DOHH2 (cell line): ENCODE measurements around the gene C1orf105.

Source experiments
- H3F3A ChIP-seq: fragments of 200-600 bp; sonication (generic), shearing (Covaris generic); 2 replicates; pipeline ENCODE4 v1.6.0; 2016; ENCODE audit warnings: antibody characterized with exemption, mild to moderate bottlenecking; ENCODE audit not compliant: control insufficient read depth, insufficient read depth
- H3K27ac ChIP-seq: fragments of 200-600 bp; sonication (generic); 2 replicates; pipeline ENCODE4 v1.5.1; 2014; ENCODE audit warnings: low read depth, mild to moderate bottlenecking, low read length, moderate library complexity
- H3K27me3 ChIP-seq: fragments of 200-600 bp; sonication (generic); 2 replicates; pipeline ENCODE4 v1.6.1; 2014; ENCODE audit warnings: mild to moderate bottlenecking, low read length, mixed read lengths; ENCODE audit not compliant: control insufficient read depth
- H3K36me3 ChIP-seq: fragments of 200-600 bp; sonication (generic); 2 replicates; pipeline ENCODE4 v1.6.1; 2014; ENCODE audit warnings: mild to moderate bottlenecking, low read length, moderate library complexity, mixed read lengths; ENCODE audit not compliant: control insufficient read depth
- H3K4me1 ChIP-seq: fragments of 200-600 bp; sonication (generic); 2 replicates; pipeline ENCODE4 v1.6.1; 2014; ENCODE audit warnings: mild to moderate bottlenecking, low read length, mixed read lengths; ENCODE audit not compliant: control insufficient read depth
- H3K4me2 ChIP-seq: fragments of 200-600 bp; sonication (generic); 2 replicates; pipeline ENCODE4 v1.6.0; 2014; ENCODE audit warnings: mild to moderate bottlenecking, low read length, moderate library complexity
- H3K4me3 ChIP-seq: fragments of 200-600 bp; sonication (generic); 2 replicates; pipeline ENCODE4 v1.5.1; 2014; ENCODE audit warnings: mild to moderate bottlenecking, low read length, mixed read lengths
- H3K79me2 ChIP-seq: fragments of 200-600 bp; sonication (generic); 2 replicates; pipeline ENCODE4 v1.6.1; 2014; ENCODE audit warnings: mild to moderate bottlenecking, low read length, mixed read lengths; ENCODE audit not compliant: control insufficient read depth
- H3K9me2 ChIP-seq: fragments of 200-600 bp; sonication (generic); replicated peaks from 2 replicates; pipeline ENCODE4 v1.6.1; 2014; ENCODE audit warnings: mild to moderate bottlenecking, low read length, mixed read lengths; ENCODE audit not compliant: control insufficient read depth
- H3K9me3 ChIP-seq: fragments of 200-600 bp; sonication (generic); 2 replicates; pipeline ENCODE4 v1.6.1; 2014; ENCODE audit warnings: antibody characterized with exemption, low read length, mixed read lengths; ENCODE audit not compliant: control insufficient read depth, insufficient read depth
- H4K20me1 ChIP-seq: fragments of 200-600 bp; sonication (generic); 2 replicates; pipeline ENCODE4 v1.6.0; 2014; ENCODE audit warnings: low read depth, mild to moderate bottlenecking, antibody characterized with exemption, low read length, moderate library complexity; ENCODE audit not compliant: control insufficient read depth, insufficient read depth
- EZH2phosphoT487 ChIP-seq: fragments of 200-600 bp; sonication (generic); IDR thresholded peaks from 2 replicates; pipeline ENCODE4 v1.6.1; 2017; ENCODE audit warnings: borderline replicate concordance, mild to moderate bottlenecking, antibody characterized with exemption, low read length, moderate library complexity, mixed read lengths
- TF ChIP-seq, protein P1 (sequence below): fragments of 200-600 bp; sonication (generic); IDR thresholded peaks from one replicate; pipeline ENCODE4 v1.5.1; 2014; ENCODE audit warnings: antibody characterized with exemption, mild to moderate bottlenecking, low read depth, low read length; ENCODE audit not compliant: poor library complexity, severe bottlenecking

C1orf105 gene

DNA sequence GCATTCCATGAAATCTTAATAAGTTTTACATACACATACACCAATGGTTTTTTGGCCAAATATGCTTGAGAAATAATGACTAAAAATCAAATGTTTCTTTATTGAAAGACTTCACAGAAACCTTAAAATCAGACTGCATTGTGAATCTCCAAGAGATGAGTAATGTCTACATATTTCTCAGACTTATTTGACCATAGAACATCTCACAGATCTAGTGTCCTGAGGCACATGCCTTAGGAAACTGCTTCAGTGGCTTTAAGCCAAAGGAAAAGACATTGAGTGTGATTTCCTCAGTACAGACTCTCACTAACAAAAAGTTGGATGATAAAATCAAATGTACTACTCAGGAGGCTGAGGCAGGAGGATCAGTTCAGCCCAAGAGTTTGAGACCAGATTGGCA is 6.2 kb upstream of the C1orf105 start:
- no peaks in the 10 kb centered on the region; the same call in 1 of the 2 replicates for H3K27me3 ChIP-seq
- no peaks in the 10 kb centered on the region for H4K20me1 ChIP-seq
- no peak overlapping the region for H3K4me2 ChIP-seq
- no peaks in the 10 kb centered on the region for H3K9me3 ChIP-seq
- no peaks in the 10 kb centered on the region for H3K9me2 ChIP-seq
- H3K4me3 ChIP-seq, result no peak overlapping the region
- TF ChIP-seq, protein P1, sequence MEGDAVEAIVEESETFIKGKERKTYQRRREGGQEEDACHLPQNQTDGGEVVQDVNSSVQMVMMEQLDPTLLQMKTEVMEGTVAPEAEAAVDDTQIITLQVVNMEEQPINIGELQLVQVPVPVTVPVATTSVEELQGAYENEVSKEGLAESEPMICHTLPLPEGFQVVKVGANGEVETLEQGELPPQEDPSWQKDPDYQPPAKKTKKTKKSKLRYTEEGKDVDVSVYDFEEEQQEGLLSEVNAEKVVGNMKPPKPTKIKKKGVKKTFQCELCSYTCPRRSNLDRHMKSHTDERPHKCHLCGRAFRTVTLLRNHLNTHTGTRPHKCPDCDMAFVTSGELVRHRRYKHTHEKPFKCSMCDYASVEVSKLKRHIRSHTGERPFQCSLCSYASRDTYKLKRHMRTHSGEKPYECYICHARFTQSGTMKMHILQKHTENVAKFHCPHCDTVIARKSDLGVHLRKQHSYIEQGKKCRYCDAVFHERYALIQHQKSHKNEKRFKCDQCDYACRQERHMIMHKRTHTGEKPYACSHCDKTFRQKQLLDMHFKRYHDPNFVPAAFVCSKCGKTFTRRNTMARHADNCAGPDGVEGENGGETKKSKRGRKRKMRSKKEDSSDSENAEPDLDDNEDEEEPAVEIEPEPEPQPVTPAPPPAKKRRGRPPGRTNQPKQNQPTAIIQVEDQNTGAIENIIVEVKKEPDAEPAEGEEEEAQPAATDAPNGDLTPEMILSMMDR, result no peak
- no peak for TF ChIP-seq EZH2phosphoT487
- H3K36me3 ChIP-seq, result no peaks in the 10 kb centered on the region
- H3K79me2 ChIP-seq, result no peaks in the 10 kb centered on the region
- no peaks in the 10 kb centered on the region for H3K4me1 ChIP-seq
- H3K27ac ChIP-seq, result no peak overlapping the region
- H3F3A ChIP-seq, result no peaks in the 10 kb centered on the region

GRCh38 chr1:172416496-172417035 is 3.9 kb upstream of the C1orf105 start:
- no peaks in the 10 kb centered on the region for H3K36me3 ChIP-seq
- no peaks in the 10 kb centered on the region for H3F3A ChIP-seq
- no peak overlapping the region for H3K27ac ChIP-seq
- no peaks in the 10 kb centered on the region for H3K4me1 ChIP-seq
- H3K9me3 ChIP-seq, result no peaks in the 10 kb centered on the region
- H3K9me2 ChIP-seq, result no peaks in the 10 kb centered on the region
- no peaks in the 10 kb centered on the region for H4K20me1 ChIP-seq
- H3K4me2 ChIP-seq, result no peak overlapping the region
- no peak overlapping the region for H3K4me3 ChIP-seq
- no peak for TF ChIP-seq EZH2phosphoT487
- TF ChIP-seq, protein P1, result no peak
- no peaks in the 10 kb centered on the region; the same call in 1 of the 2 replicates for H3K27me3 ChIP-seq
- no peaks in the 10 kb centered on the region for H3K79me2 ChIP-seq

- Histone ChIP-seq H3K27ac (no peak overlapping the region), H3K27me3 (no peaks in the 10 kb centered on the region; the same call in 1 of the 2 replicates), H3K36me3 (no peaks in the 10 kb centered on the region), H3K4me1 (no peaks in the 10 kb centered on the region), H3K9me2 (no peaks in the 10 kb centered on the region), H3K4me2 (no peak overlapping the region), H3K4me3 (no peak overlapping the region), H3K9me3 (no peaks in the 10 kb centered on the region), H4K20me1 (no peaks in the 10 kb centered on the region), H3K79me2 (no peaks in the 10 kb centered on the region), H3F3A (no peaks in the 10 kb centered on the region)
- TF ChIP-seq EZH2phosphoT487, result no peak
- TF ChIP-seq, protein P1, result no peak
Observed at GRCh38 chr1:172417557-172417956, 2.9 kb upstream of the C1orf105 start.
